Measurements from ENCODE around the gene PSEN1. TPM values are rescaled to one million over a fixed set of nuclear protein-coding genes. Genes with fewer than 3 reads are reported as not detected.
A peak's percentile ranks its signal among the peaks of the same experiment; 100 is the strongest.

PSEN1 gene
- total and polyA plus RNA-seq, 2 experiments from 2014 or later, result 36.3 to 49.7 TPM

DNA sequence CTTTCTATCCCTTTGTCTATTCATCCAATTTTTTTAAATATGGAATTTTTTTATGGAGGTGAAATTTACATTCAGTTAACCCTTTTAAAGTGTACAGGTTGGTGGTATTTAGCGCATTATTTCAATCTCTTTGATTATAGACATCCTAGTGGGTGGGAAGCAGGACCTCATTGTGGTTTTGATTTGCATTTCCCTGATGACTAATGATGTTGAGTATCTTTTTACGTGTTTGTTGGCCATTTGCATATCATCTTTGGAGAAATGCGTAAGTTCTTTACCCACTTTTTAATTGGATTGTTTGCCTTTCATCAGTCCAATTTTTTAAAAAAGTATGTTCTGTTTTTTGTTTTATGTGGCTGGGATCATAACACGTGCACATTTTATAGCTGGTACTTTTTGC lies 121.8 kb downstream of the PSEN1 start:
- H3K4me1 ChIP-seq (ENCODE audit: low read depth), result peaks cover 15% of the 10 kb centered on the region
- DNase-seq (ENCODE audit: low read depth in 1 of 2, low spot score in 1 of 2), result no peak
- H3K36me3 ChIP-seq, result no peaks in the 10 kb centered on the region
- no peak overlapping the region for H3K27ac ChIP-seq
- TF ChIP-seq, protein P1, sequence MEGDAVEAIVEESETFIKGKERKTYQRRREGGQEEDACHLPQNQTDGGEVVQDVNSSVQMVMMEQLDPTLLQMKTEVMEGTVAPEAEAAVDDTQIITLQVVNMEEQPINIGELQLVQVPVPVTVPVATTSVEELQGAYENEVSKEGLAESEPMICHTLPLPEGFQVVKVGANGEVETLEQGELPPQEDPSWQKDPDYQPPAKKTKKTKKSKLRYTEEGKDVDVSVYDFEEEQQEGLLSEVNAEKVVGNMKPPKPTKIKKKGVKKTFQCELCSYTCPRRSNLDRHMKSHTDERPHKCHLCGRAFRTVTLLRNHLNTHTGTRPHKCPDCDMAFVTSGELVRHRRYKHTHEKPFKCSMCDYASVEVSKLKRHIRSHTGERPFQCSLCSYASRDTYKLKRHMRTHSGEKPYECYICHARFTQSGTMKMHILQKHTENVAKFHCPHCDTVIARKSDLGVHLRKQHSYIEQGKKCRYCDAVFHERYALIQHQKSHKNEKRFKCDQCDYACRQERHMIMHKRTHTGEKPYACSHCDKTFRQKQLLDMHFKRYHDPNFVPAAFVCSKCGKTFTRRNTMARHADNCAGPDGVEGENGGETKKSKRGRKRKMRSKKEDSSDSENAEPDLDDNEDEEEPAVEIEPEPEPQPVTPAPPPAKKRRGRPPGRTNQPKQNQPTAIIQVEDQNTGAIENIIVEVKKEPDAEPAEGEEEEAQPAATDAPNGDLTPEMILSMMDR (IDR thresholded peaks at IDR 0.05; ENCODE audit: low read depth, low read length), result no peak
- H3K27me3 ChIP-seq, result no peaks in the 10 kb centered on the region
- no peaks in the 10 kb centered on the region for H3K9me3 ChIP-seq (ENCODE audit: low read depth)
- no peak overlapping the region for H3K4me3 ChIP-seq

GRCh38 chr14:73258845-73259611 lies 122.7 kb downstream of the PSEN1 start:
- H3K27ac ChIP-seq, result no peak overlapping the region
- peaks cover 15% of the 10 kb centered on the region for H3K4me1 ChIP-seq (ENCODE audit: low read depth)
- TF ChIP-seq, protein P1 (IDR thresholded peaks at IDR 0.05; ENCODE audit: low read depth, low read length), result no peak
- no peak overlapping the region for H3K4me3 ChIP-seq
- no peak for DNase-seq (ENCODE audit: low read depth in 1 of 2, low spot score in 1 of 2)
- H3K27me3 ChIP-seq, result no peaks in the 10 kb centered on the region
- no peaks in the 10 kb centered on the region for H3K9me3 ChIP-seq (ENCODE audit: low read depth)
- no peaks in the 10 kb centered on the region for H3K36me3 ChIP-seq

DNA sequence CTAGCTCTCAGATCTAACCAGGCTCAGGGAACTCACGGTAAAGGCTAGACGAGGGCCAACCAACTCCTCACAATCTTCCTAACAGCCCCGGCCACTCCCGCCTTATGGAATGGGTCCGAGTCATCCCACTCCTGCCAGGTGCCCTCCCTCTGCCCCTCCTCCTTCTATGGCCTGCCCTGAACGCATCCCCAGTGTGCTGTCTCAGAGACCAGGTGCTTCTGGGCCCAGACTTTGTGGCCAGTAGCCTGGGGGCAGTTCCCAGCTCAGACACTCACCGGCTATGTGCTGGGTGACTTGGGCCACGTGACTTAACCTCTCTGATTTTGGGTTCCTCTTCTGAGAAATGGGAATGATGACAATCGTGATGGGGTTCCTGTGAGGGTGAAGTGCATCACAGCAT lies 123.5 kb downstream of the PSEN1 start:
- Histone ChIP-seq H3K4me3 (no peak overlapping the region), H3K36me3 (no peaks in the 10 kb centered on the region), H3K4me1 (ENCODE audit: low read depth) (peaks cover 15% of the 10 kb centered on the region), H3K9me3 (ENCODE audit: low read depth) (no peaks in the 10 kb centered on the region), H3K27ac (no peak overlapping the region), H3K27me3 (no peaks in the 10 kb centered on the region)
- TF ChIP-seq, protein P1 (IDR thresholded peaks at IDR 0.05; ENCODE audit: low read depth, low read length), result no peak
- DNase-seq (ENCODE audit: low read depth in 1 of 2, low spot score in 1 of 2), result no peak

- no peak overlapping the region for H3K4me3 ChIP-seq
- H3K4me1 ChIP-seq (ENCODE audit: low read depth), result peaks cover 15% of the 10 kb centered on the region
- H3K36me3 ChIP-seq, result no peaks in the 10 kb centered on the region
- H3K27me3 ChIP-seq, result no peaks in the 10 kb centered on the region
- peak in 1 of 2 donors; percentile 86 for DNase-seq (ENCODE audit: low read depth in 1 of 2, low spot score in 1 of 2)
- H3K27ac ChIP-seq, result peak overlapping the region; percentile 29
- TF ChIP-seq, protein P1 (IDR thresholded peaks at IDR 0.05; ENCODE audit: low read depth, low read length), result no peak
- H3K9me3 ChIP-seq (ENCODE audit: low read depth), result no peaks in the 10 kb centered on the region
Observed at GRCh38 chr14:73260574-73260973, 124.3 kb downstream of the PSEN1 start.

DNA sequence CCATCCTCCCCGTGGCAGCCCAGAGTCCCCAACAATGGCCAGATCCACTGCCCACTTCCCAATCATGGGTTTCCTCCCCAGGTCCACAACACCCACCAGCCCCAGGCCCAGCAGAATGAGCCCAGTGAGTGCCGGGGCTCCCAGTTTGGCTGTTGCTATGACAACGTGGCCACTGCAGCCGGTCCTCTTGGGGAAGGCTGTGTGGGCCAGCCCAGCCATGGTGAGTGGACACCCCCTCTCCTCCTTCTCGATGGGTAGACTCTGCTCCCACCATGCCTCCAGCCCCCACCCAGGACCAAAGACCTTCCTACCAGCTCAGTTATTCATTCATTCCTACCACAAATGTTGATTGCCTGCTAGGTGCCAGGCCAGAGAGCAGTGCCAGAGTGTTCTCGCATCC lies 124.8 kb downstream of the PSEN1 start:
- no peak for DNase-seq (ENCODE audit: low read depth in 1 of 2, low spot score in 1 of 2)
- TF ChIP-seq, protein P1 (IDR thresholded peaks at IDR 0.05; ENCODE audit: low read depth, low read length), result no peak
- peak overlapping the region; percentile 29 for H3K27ac ChIP-seq
- H3K4me1 ChIP-seq (ENCODE audit: low read depth), result peaks cover 15% of the 10 kb centered on the region
- no peaks in the 10 kb centered on the region for H3K27me3 ChIP-seq
- H3K9me3 ChIP-seq (ENCODE audit: low read depth), result no peaks in the 10 kb centered on the region
- H3K4me3 ChIP-seq, result no peak overlapping the region
- no peaks in the 10 kb centered on the region for H3K36me3 ChIP-seq
